GM18498 (cell line): Measurements from ENCODE around the gene IFT22.
"Not testable (repeated sequence)": the region's sequence is repeated elsewhere in the genome, so short reads cannot be mapped to it uniquely, and the experiment has no call there.

Source experiments
- ATAC-seq: cut with Tn5 transposase; IDR thresholded peaks from one replicate; pipeline ENCODE4 v1.9.1; 2021; ENCODE audit warnings: mild to moderate bottlenecking, moderate library complexity; ENCODE audit not compliant: unreplicated experiment

Gene IFT22

DNA sequence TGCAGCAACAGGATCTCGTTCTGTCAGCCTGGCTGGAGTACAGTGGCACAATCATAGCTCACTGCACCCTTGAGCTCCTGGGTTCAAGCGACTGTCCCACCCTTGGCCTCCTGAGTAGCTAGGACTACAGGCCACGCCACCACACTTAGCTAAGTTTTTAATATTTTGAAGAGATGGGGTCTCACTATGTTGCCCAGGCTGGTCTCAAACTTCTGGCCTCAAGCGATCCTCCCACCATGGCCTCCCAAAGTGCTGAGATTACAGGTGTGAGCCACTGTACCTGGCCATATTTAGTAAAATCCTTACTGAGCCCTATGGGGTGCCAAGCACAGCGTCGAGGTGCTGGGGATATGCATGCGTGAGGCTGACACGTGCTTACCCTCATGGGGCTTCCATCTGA is 40.7 kb downstream of the IFT22 start:
- not testable (repeated sequence) for ATAC-seq

DNA sequence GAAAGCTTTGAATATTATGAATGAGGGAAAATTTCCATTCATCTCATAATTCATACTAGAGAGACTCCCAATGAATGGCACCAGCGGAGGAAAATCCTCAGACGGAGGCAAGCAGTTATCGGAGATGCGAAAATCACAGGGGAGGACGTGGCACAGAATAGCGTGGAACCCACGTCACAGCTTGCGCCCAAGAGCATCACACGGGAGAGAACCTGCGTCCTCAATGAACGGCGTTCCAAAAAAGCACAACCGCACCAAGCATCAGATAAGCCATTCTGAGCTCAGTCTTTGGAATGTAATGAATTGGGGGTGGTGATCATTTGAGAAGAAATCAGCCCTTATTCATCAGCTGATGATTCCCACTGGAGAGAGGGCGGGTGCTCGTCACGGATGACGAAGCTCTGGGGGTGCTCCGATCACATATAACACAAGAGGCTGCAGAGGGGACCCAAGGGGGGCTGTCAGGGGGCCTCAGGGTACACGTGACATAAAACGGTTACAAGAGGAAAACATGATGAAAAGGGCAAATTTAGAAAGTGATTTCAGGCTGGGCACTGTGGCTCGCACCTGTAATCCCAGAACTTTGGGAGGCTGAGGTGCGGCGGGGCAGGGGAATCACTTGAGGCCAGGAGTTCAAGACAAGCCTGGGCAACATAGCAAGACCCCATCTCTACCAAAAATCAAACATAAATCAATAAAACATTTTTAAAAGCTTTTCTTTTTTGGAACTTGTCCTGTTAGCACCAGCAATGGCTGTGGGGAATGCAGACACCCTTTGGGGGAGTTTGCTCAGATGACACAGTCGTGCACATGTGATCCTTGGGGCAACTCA is 42.9 kb downstream of the IFT22 start:
- no peak for ATAC-seq

DNA sequence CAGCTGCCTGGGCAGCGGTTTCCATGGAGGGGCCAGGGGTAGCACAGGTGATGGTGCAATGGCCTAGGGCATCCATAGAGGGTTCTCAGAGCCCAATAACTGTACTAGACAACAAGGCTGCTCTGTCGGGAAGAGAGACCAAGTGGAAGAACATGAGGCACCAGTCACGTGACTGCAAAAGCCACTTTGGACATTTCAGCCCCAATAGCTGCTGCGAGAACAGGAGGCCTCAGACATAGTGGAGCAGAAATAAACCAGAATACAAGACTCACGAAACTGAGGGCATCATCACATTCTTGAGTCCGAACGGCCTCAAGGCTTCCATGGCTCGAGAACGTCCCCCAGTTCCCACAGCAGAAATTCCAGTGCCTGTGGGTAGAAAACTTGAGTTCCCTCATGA is 44.5 kb downstream of the IFT22 start:
- ATAC-seq = no peak

DNA sequence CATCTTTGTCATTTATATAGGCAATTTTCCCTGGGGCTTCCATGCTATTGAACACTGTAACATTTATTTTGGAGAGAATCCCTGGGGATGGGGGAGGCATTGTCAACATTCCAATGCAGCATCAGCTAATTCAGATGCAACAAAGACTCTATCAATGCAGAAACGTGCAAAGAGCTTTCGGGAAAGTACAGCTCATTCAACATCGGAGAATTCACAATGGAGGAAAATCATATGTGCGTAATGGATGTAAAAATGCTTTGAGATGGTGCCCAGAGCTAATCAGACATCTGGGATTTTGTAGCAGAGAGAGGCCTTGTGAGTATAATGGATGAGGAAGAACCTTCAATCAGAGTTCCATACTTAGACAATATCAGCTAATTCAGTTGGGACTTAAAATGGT is 48.4 kb downstream of the IFT22 start:
- ATAC-seq = no peak

DNA sequence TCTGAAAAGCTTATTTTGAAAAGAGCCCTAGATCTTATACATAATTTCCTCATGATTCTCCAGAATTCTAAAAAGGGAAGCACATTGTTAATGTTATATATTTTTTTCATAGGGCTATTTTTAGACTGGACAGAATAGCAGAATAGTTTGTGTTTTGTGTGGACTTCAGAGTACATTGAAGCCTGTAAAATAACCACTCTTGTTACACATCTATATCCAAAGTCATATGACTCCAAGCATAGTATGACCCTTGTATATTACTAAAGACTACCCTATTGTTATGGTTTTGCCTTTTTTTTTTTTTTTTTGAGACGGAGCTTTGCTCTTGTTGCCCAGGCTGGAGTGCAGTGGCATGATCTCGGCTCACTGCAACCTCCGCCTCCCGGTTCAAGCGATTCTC is 50.6 kb downstream of the IFT22 start:
- no peak for ATAC-seq

DNA sequence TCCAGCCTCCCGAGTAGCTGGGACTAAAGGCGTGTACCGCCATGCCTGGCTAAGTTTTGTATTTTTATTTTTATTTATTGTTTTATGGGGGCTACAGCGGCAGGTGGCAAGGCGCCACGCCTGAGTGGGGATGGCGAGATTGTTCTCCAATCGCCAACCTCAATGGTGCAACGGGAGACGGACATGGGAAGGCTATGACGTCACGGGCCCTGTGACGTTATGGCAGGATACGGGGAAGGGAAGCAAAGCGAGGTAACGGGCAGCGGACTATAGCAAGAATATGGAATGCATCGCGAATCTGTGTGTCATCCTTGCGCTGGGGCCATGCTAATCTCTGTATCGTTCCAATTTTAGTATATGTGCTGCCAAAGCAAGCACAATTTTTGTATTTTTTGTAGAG is 51.9 kb downstream of the IFT22 start:
- no peak for ATAC-seq

DNA sequence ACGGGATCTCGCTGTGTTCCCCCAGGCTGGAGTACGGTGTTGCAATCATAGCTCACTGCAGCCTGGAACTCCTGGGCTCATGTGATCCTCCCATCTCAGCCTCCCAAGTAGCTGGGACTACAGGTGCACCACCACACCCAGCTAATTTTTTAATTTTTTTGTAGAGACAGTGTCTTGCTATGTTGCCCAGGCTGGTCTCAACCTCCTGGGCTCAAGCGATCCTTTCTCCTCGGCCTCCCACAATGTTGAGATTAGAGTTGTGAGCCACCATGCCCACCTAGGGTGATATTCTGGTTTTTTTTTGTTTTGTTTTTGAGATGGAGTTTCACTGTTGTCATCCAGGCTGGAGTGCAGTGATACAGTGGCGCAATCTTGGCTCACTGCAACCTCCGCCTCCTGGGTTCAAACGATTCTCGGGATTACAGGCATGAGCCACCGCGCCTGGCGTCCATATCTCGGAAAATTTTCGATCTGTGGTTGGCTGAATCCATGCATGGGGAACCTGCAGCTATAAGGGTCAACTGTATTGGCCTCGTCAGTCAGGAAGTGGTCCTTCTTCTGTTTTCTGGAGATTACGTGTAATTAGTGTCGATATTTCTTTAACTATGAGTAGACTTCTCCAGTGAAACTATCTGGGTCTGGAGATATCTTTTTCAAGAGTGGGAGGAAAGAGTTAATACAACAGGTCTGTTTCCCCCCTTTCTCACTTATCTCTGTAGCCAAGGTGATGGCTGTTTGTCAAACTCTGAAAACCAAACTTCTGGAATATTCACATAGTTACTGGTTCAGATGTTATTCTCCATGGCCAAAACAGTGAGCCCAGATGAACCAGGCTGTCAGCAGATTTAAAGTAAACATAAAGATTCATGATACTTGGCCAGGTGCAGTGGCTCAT is 55.7 kb downstream of the IFT22 start:
- ATAC-seq = no peak

DNA sequence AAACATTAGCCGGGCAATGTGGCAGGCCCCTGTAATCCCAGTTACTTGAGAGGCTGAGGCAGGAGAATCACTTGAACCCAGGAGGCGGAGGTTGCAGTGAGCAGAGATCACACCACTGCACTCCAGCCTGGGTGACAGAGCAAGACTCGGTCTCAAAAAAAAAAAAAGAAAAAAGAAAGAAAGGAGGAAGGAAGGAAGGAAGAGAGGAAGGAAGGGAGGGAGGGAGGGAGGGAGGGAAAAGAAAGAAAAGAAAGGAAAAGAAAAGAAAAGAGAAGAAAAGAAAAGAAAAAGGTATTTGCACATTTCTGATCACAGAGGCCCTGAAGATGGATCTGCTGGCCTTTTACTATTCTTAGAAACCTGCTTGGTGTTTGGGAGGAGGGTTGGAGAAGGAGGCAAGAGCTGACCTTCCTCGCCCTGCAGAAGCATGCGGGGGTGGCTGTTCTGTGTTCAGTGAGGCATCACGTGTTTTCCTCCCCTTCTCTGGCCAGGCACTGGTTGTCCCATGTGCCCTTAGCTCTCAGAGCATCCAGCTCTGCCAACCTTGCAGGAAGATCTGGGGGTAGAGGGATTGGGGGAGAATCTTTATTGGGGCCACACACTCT is 57.4 kb downstream of the IFT22 start:
- not testable (repeated sequence) for ATAC-seq
